Activated CD8-positive, alpha-beta T cell treated with anti-CD3 and anti-CD28 coated beads for 36 hours (primary cell): ENCODE data around the gene GPR161. TPM values are rescaled to one million over a fixed set of nuclear protein-coding genes. Genes with fewer than 3 reads are reported as not detected.

Source experiments
- ATAC-seq: fragments of 200-7000 bp; cut with Tn5 transposase; one replicate; pipeline ENCODE4 v1.10.0; 2021; ENCODE audit warnings: mild to moderate bottlenecking, moderate library complexity
- CTCF ChIA-PET: fragments of 350-600 bp; sonication (Branson Sonifier 250); formaldehyde crosslinking; loops from one replicate; lab custom pipeline; 2021; ENCODE audit warnings: antibody characterized with exemption; lab: Charles Lee
- POLR2A ChIA-PET: fragments of 350-600 bp; sonication (Branson Sonifier 250); formaldehyde crosslinking; loops from one replicate; lab custom pipeline; 2021; ENCODE audit warnings: antibody characterized with exemption; lab: Charles Lee
- DNase-seq: peaks from one replicate; pipeline ENCODE4 v3.0.0-alpha.2; 2020
- H3K27ac Mint-ChIP-seq: one replicate; pipeline ENCODE4 v1.8.0; 2021; ENCODE audit warnings: mild to moderate bottlenecking, mixed read lengths
- H3K27me3 Mint-ChIP-seq: one replicate; pipeline ENCODE4 v1.8.0; 2021; ENCODE audit warnings: mixed read lengths
- H3K36me3 Mint-ChIP-seq: one replicate; pipeline ENCODE4 v1.8.0; 2021; ENCODE audit warnings: low read depth, mixed read lengths
- H3K4me1 Mint-ChIP-seq: one replicate; pipeline ENCODE4 v1.8.0; 2021; ENCODE audit warnings: low read depth, mixed read lengths
- H3K4me3 Mint-ChIP-seq: one replicate; pipeline ENCODE4 v1.8.0; 2021; ENCODE audit warnings: mild to moderate bottlenecking, moderate library complexity, mixed read lengths
- H3K9me3 Mint-ChIP-seq: one replicate; pipeline ENCODE4 v1.8.0; 2021; ENCODE audit warnings: mixed read lengths
- intact Hi-C: fragments of 100-400 bp; cut with micrococcal nuclease; formaldehyde crosslinking; loops from one replicate; pipeline ENCODE4 v1.10.0; 2022
- total RNA-seq, 2 experiments: library from RNA; stranded (reverse); gene quantifications; one replicate each; pipeline ENCODE4 v1.2.3, GENCODE V29; 2021
- TF ChIP-seq, protein P1 (sequence below): fragments of 200-600 bp; IDR thresholded peaks from one replicate; pipeline ENCODE4 v1.8.0; 2022; ENCODE audit warnings: antibody characterized with exemption, mild to moderate bottlenecking

The GPR161 gene
- total RNA-seq, 2 experiments from 2014 or later, result 0.16 to 0.20 TPM

DNA sequence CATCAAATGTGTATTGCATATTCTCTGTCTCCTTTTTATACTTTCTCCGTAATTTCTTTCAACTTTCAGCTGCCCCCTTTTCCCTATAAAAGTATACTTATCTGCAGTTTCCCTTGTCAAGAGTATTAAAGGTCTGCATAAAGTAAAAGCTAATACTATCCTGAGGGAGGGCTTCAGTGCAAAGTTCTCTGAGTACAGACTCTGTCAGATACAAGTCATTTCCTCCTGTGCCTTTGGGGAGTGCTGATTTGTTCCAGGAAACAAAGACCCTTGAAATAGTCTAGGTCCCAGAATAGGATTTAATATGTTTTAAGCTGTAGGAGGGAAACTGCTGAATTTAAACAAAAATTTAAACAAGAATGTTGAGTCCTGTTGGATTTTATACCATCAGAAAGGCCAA is 11.7 kb downstream of the GPR161 start:
- DNase-seq (no peak), ATAC-seq (no peak)
- no peaks in the 10 kb centered on the region for H3K9me3 Mint-ChIP-seq
- ChIA-PET CTCF (interaction anchor here (1.4 to 3.0 kb wide), 3 partner anchors 20 to 43 kb away, joined by 3 to 9 read pairs (median 6); no protein-coding TSS in a partner anchor), POLR2A (interaction anchor here (0.6 kb wide), 1 partner anchor 12 kb away, joined by 3 read pairs; no protein-coding TSS in a partner anchor)
- no peak overlapping the region for H3K27ac Mint-ChIP-seq
- H3K4me1 Mint-ChIP-seq, result no peaks in the 10 kb centered on the region
- H3K36me3 Mint-ChIP-seq, result no peaks in the 10 kb centered on the region
- TF ChIP-seq, protein P1, sequence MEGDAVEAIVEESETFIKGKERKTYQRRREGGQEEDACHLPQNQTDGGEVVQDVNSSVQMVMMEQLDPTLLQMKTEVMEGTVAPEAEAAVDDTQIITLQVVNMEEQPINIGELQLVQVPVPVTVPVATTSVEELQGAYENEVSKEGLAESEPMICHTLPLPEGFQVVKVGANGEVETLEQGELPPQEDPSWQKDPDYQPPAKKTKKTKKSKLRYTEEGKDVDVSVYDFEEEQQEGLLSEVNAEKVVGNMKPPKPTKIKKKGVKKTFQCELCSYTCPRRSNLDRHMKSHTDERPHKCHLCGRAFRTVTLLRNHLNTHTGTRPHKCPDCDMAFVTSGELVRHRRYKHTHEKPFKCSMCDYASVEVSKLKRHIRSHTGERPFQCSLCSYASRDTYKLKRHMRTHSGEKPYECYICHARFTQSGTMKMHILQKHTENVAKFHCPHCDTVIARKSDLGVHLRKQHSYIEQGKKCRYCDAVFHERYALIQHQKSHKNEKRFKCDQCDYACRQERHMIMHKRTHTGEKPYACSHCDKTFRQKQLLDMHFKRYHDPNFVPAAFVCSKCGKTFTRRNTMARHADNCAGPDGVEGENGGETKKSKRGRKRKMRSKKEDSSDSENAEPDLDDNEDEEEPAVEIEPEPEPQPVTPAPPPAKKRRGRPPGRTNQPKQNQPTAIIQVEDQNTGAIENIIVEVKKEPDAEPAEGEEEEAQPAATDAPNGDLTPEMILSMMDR, result no peak
- intact Hi-C loops, result no loop called here
- H3K27me3 Mint-ChIP-seq, result peaks cover 9% of the 10 kb centered on the region
- H3K4me3 Mint-ChIP-seq, result no peak overlapping the region

GRCh38 chr1:168121401-168122011 is 15.2 kb downstream of the GPR161 start:
- intact Hi-C loops, result no loop called here
- Mint-ChIP-seq H3K4me3 (no peak overlapping the region), H3K4me1 (no peaks in the 10 kb centered on the region), H3K27me3 (peaks cover 15% of the 10 kb centered on the region), H3K36me3 (no peaks in the 10 kb centered on the region), H3K27ac (no peak overlapping the region), H3K9me3 (no peaks in the 10 kb centered on the region)
- CTCF ChIA-PET, result interaction anchor here (1.5 kb wide), 1 partner anchor 12 kb away, joined by 5 read pairs; no protein-coding TSS in a partner anchor
- POLR2A ChIA-PET, result interaction anchor here (1.3 kb wide), 1 partner anchor 8 kb away, joined by 3 read pairs; no protein-coding TSS in a partner anchor
- ATAC-seq (no peak), DNase-seq (no peak)
- TF ChIP-seq, protein P1, result no peak

GRCh38 chr1:168119750-168120149 is 17.0 kb downstream of the GPR161 start:
- DNase-seq (no peak), ATAC-seq (no peak)
- CTCF ChIA-PET, result no interaction called here
- Mint-ChIP-seq H3K27me3 (peaks cover 15% of the 10 kb centered on the region), H3K4me3 (no peak overlapping the region), H3K4me1 (no peaks in the 10 kb centered on the region), H3K27ac (no peak overlapping the region), H3K36me3 (no peaks in the 10 kb centered on the region), H3K9me3 (no peaks in the 10 kb centered on the region)
- TF ChIP-seq, protein P1, result no peak
- intact Hi-C loops, result no loop called here
- POLR2A ChIA-PET, result no interaction called here

GRCh38 chr1:168116327-168116799 is 20.4 kb downstream of the GPR161 start:
- H3K36me3 Mint-ChIP-seq, result no peaks in the 10 kb centered on the region
- no peak overlapping the region for H3K27ac Mint-ChIP-seq
- intact Hi-C loops, result no loop called here
- DNase-seq (no peak), ATAC-seq (no peak)
- peaks cover 7% of the 10 kb centered on the region for H3K27me3 Mint-ChIP-seq
- CTCF ChIA-PET, result no interaction called here
- no peak overlapping the region for H3K4me3 Mint-ChIP-seq
- H3K9me3 Mint-ChIP-seq, result no peaks in the 10 kb centered on the region
- POLR2A ChIA-PET, result interaction anchor here (0.9 kb wide), 1 partner anchor 26 kb away, joined by 4 read pairs; no protein-coding TSS in a partner anchor
- TF ChIP-seq, protein P1, result no peak
- peaks cover 7% of the 10 kb centered on the region for H3K4me1 Mint-ChIP-seq

DNA sequence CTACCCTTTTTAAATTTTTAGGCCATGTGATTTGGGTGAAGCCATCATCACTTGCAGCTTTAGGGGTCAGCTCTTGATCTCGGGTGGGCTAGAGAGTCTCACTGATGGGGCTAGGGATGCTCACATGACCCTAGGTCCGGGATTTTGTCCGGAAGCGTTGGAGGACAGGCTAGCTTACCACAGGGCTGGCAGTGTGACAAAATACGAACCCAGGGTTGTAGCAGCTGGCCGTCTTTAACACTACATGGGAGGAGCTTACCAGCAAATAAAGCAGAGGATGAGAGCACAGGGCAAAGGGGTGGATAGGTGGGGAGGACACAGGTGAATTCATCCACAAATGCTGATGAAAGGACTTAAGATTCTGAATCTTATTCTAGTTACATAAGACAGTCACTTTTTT is 21.9 kb downstream of the GPR161 start:
- H3K4me1 Mint-ChIP-seq, result peaks cover 7% of the 10 kb centered on the region
- ChIA-PET POLR2A (interaction anchor here (1.1 kb wide), 1 partner anchor 13 kb away, joined by 3 read pairs; no protein-coding TSS in a partner anchor), CTCF (no interaction called here)
- no peak overlapping the region for H3K27ac Mint-ChIP-seq
- no peak for DNase-seq
- H3K36me3 Mint-ChIP-seq, result no peaks in the 10 kb centered on the region
- TF ChIP-seq, protein P1, result no peak
- ATAC-seq, result no peak
- H3K27me3 Mint-ChIP-seq, result peaks cover 7% of the 10 kb centered on the region
- H3K9me3 Mint-ChIP-seq, result no peaks in the 10 kb centered on the region
- no peak overlapping the region for H3K4me3 Mint-ChIP-seq
- intact Hi-C loops, result no loop called here
